ENCODE results near the gene VCAM1. TPM values are rescaled to one million over a fixed set of nuclear protein-coding genes. Genes with fewer than 3 reads are reported as not detected.

Gene VCAM1
- total and polyA plus RNA-seq, 8 donors: 0.58 to 35.1 (median 1.6) TPM; not detected in 1

DNA sequence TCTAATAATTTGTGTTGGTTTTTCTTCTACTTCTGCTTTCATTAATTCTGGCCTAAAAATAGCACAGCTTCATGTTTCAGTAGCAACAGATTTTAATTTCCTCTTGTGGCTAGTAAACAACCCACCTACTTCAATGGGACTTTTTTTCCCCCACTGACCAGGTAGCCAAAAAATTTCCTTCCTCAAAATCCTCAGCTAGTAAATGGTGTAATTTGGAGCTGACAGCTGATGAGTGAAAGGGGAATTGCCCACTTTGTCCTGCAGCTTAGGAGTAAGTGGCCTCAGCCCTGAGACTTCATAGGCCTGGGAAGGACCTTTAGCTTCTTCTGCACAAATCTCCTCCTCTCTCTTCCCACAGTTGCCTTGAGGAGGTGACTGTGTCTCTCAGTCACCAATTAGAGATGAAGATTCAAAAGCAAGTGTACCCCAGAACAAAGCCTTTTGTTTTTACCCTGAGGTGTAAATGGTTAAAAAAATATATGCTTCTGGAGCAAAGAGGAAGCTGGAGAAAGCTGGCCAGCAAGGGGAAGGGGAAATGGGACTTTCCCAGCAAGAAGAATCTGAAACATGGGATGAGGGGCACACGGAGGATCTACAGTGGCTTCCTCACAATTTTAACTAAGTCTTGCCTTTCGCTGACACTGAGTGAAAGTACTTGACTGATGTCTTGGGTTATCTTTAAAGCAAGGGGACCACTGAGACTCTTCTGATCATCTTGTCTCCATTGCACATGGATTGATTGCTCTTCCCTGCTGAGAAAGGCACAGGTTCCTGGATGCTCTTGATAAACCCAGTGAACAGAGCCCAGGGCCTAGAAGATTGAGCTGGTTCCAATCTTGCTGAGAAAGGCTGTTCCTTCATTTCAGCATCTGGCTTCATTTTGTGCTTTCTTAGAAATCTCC is 35.8 kb upstream of the VCAM1 start:
- no peak overlapping the region for H3K27ac ChIP-seq
- 66 to 87% (median 78%) methylated on average over 2 of the region's 2 CpGs for WGBS, 5 donors
- H3K4me1 ChIP-seq: no peaks in the 10 kb centered on the region
- H3K36me3 ChIP-seq: no peaks in the 10 kb centered on the region
- no peak for TF ChIP-seq POLR2A (IDR thresholded peaks at IDR 0.05)
- TF ChIP-seq EP300 (IDR thresholded peaks at IDR 0.05): no peak
- TF ChIP-seq, protein P1, sequence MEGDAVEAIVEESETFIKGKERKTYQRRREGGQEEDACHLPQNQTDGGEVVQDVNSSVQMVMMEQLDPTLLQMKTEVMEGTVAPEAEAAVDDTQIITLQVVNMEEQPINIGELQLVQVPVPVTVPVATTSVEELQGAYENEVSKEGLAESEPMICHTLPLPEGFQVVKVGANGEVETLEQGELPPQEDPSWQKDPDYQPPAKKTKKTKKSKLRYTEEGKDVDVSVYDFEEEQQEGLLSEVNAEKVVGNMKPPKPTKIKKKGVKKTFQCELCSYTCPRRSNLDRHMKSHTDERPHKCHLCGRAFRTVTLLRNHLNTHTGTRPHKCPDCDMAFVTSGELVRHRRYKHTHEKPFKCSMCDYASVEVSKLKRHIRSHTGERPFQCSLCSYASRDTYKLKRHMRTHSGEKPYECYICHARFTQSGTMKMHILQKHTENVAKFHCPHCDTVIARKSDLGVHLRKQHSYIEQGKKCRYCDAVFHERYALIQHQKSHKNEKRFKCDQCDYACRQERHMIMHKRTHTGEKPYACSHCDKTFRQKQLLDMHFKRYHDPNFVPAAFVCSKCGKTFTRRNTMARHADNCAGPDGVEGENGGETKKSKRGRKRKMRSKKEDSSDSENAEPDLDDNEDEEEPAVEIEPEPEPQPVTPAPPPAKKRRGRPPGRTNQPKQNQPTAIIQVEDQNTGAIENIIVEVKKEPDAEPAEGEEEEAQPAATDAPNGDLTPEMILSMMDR (IDR thresholded peaks at IDR 0.05): no peak
- no peak for TF ChIP-seq POLR2AphosphoS5 (IDR thresholded peaks at IDR 0.05)
- no peaks in the 10 kb centered on the region for H3K27me3 ChIP-seq
- H3K9me3 ChIP-seq: no peaks in the 10 kb centered on the region
- intact Hi-C loops (cut with DNase I; ENCODE audit: low total_unique reads): no loop called here
- H3K4me3 ChIP-seq: no peak overlapping the region
- no peak for DNase-seq

DNA sequence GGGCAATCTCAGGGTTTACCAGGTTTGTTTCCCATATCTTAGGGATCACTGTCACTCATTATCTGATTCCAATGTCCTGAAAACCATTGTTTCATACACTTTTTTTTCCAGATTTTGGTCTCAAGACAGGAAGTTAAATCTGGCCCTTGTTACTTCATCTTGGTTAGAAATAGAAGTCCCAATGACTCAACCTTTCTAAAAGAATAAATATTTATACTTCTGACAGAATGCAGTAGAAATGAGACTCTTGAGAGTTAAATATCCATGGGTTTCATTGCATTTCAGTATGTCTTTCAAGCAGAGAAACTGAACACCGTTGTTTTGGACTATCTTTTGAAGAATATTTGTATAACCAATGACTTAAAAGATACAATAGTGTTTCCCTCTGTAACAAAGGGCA is 19.8 kb upstream of the VCAM1 start:
- intact Hi-C loops (cut with DNase I; ENCODE audit: low total_unique reads): no loop called here
- Histone ChIP-seq H3K4me3 (no peak overlapping the region), H3K27me3 (no peaks in the 10 kb centered on the region), H3K36me3 (no peaks in the 10 kb centered on the region), H3K9me3 (peaks cover 0 to 16% (median 4%) of the 10 kb centered on the region in 4 donors), H3K27ac (no peak overlapping the region), H3K4me1 (no peaks in the 10 kb centered on the region)
- TF ChIP-seq POLR2AphosphoS5 (IDR thresholded peaks at IDR 0.05): no peak
- TF ChIP-seq POLR2A (IDR thresholded peaks at IDR 0.05): no peak
- TF ChIP-seq, protein P1 (IDR thresholded peaks at IDR 0.05): no peak
- TF ChIP-seq EP300 (IDR thresholded peaks at IDR 0.05): no peak
- WGBS, 5 donors: 10 to 54% (median 27%) methylated on average over 1 of the region's 1 CpG
- no peak for DNase-seq

DNA sequence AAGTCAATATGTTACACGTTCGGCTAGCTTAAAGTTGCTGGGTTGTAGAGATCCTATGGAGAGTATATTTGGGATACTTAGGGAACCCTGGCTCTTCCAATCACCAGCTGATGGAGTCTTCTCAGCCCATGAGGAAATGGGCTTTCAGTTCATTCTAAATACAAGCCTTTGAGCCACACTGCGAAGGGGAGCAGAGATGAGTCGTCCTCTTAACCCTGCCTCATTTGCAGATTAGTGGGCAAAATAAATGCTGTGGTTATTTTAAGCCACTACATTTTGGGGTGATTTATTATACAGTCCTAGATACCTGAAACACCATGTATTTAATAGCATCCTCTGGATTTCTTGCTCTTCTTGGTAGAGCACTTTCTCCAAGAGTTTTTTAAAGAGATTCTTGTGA is 19.0 kb upstream of the VCAM1 start:
- no peak overlapping the region for H3K4me3 ChIP-seq
- no peak for TF ChIP-seq EP300 (IDR thresholded peaks at IDR 0.05)
- TF ChIP-seq, protein P1 (IDR thresholded peaks at IDR 0.05): no peak
- TF ChIP-seq POLR2AphosphoS5 (IDR thresholded peaks at IDR 0.05): no peak
- H3K4me1 ChIP-seq: no peaks in the 10 kb centered on the region
- intact Hi-C loops (cut with DNase I; ENCODE audit: low total_unique reads): no loop called here
- no peak for DNase-seq
- peaks cover 0 to 9% (median 0%) of the 10 kb centered on the region in 4 donors for H3K9me3 ChIP-seq
- 63 to 83% (median 74%) methylated on average over 4 of the region's 4 CpGs for WGBS, 5 donors
- no peaks in the 10 kb centered on the region for H3K27me3 ChIP-seq
- H3K36me3 ChIP-seq: no peaks in the 10 kb centered on the region
- H3K27ac ChIP-seq: no peak overlapping the region

DNA sequence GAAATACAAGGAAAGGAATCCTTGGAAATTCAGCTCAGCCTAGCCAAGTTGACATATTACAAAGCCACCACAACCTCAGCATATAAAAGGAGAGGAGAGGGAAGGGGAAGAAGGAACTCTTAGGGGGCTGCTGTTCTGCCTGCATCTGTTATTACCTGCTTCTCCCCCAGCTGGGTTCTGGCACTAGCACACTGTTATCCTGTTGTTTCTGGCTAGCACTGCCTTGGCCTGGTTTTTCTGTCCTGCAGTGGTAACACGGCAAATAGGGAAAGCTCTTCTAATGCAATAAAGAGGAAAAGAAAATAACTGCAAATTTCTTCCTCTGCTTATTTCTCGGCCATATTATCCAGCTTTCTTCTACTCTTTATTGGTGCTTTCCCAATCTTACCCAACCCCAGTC is 16.5 kb upstream of the VCAM1 start:
- H3K9me3 ChIP-seq: no peaks in the 10 kb centered on the region
- 76 to 89% (median 87%) methylated on average over 2 of the region's 2 CpGs for WGBS, 5 donors
- no peak overlapping the region for H3K27ac ChIP-seq
- H3K4me3 ChIP-seq: no peak overlapping the region
- no peaks in the 10 kb centered on the region for H3K27me3 ChIP-seq
- no peaks in the 10 kb centered on the region for H3K4me1 ChIP-seq
- DNase-seq: no peak
- no peak for TF ChIP-seq EP300 (IDR thresholded peaks at IDR 0.05)
- TF ChIP-seq POLR2AphosphoS5 (IDR thresholded peaks at IDR 0.05): no peak
- no peak for TF ChIP-seq POLR2A (IDR thresholded peaks at IDR 0.05)
- TF ChIP-seq, protein P1 (IDR thresholded peaks at IDR 0.05): no peak
- no peaks in the 10 kb centered on the region for H3K36me3 ChIP-seq
- intact Hi-C loops (cut with DNase I; ENCODE audit: low total_unique reads): no loop called here

Measured in stomach (tissue), 9 donors.